Cortex of kidney (tissue), 1 donor: Measurements from ENCODE around the gene SBF1.
"Not testable (repeated sequence)": the region's sequence is repeated elsewhere in the genome, so short reads cannot be mapped to it uniquely, and the experiment has no call there.

Experiments used
- DNase-seq: peaks from one replicate; lab custom pipeline; 2025; lab: John Stamatoyannopoulos, UW

SBF1 gene

GRCh38 chr22:50432131-50432876, 42.5 kb downstream of the SBF1 start:
- DNase-seq: no peak

- no peak for DNase-seq
These were observed 49.5 kb downstream of the SBF1 start for GRCh38 chr22:50425179-50425916.

- DNase-seq: no peak
These were observed 50.9 kb downstream of the SBF1 start for GRCh38 chr22:50423956-50424355.

- no peak for DNase-seq
These were observed 51.6 kb downstream of the SBF1 start for GRCh38 chr22:50422961-50423815.

- DNase-seq: no peak
These were observed 52.8 kb downstream of the SBF1 start for GRCh38 chr22:50422046-50422445.

GRCh38 chr22:50420581-50420980, 54.3 kb downstream of the SBF1 start:
- DNase-seq: no peak

- no peak for DNase-seq
These were observed 54.8 kb downstream of the SBF1 start for GRCh38 chr22:50420015-50420414.

GRCh38 chr22:50419116-50419515, 55.7 kb downstream of the SBF1 start:
- DNase-seq: no peak

GRCh38 chr22:50418624-50419023, 56.2 kb downstream of the SBF1 start:
- no peak for DNase-seq

GRCh38 chr22:50417411-50418210, 57.2 kb downstream of the SBF1 start:
- no peak for DNase-seq

- no peak for DNase-seq
These were observed 57.8 kb downstream of the SBF1 start for GRCh38 chr22:50416996-50417395.

- no peak for DNase-seq
These were observed 59.4 kb downstream of the SBF1 start for GRCh38 chr22:50415426-50415825.

GRCh38 chr22:50414476-50415248, 60.2 kb downstream of the SBF1 start:
- DNase-seq: no peak

- DNase-seq: not testable (repeated sequence)
These were observed 65.9 kb downstream of the SBF1 start for GRCh38 chr22:50408954-50409353.

- no peak for DNase-seq
These were observed 66.5 kb downstream of the SBF1 start for GRCh38 chr22:50408311-50408710.

GRCh38 chr22:50406416-50407170, 68.2 kb downstream of the SBF1 start:
- no peak for DNase-seq

GRCh38 chr22:50403701-50404101, 71.1 kb downstream of the SBF1 start:
- no peak for DNase-seq

GRCh38 chr22:50401907-50402306, 72.9 kb downstream of the SBF1 start:
- DNase-seq: no peak

- no peak for DNase-seq
These were observed 73.9 kb downstream of the SBF1 start for GRCh38 chr22:50400931-50401330.

- DNase-seq: no peak
These were observed 74.4 kb downstream of the SBF1 start for GRCh38 chr22:50400406-50400805.
